SK-N-MC (cell line): Measurements from ENCODE around the gene INCENP.

Experiments used
- DNase-seq: peaks from one replicate; pipeline ENCODE4 v3.0.0-alpha.2; 2011; ENCODE audit warnings: low read depth, low spot score
- H3K27ac ChIP-seq: fragments of 200-600 bp; sonication (generic); 2 replicates; pipeline ENCODE4 v1.5.1; 2016; ENCODE audit warnings: mixed run types
- H3K36me3 ChIP-seq: fragments of 200-600 bp; sonication (generic); 2 replicates; pipeline ENCODE4 v1.6.1; 2017; ENCODE audit warnings: antibody characterized with exemption, low read length, mixed read lengths; ENCODE audit not compliant: insufficient read depth
- H3K4me3 ChIP-seq: fragments of 200-600 bp; sonication (generic); 2 replicates; pipeline ENCODE4 v1.5.1; 2016
- H3K9ac ChIP-seq: fragments of 200-600 bp; sonication (generic); 2 replicates; pipeline ENCODE4 v1.8.0; 2017; ENCODE audit warnings: mixed run types, mixed read lengths; ENCODE audit not compliant: insufficient read length
- H3K9me3 ChIP-seq: fragments of 200-600 bp; sonication (generic); 2 replicates; pipeline ENCODE4 v1.6.1; 2017; ENCODE audit warnings: low read depth, mild to moderate bottlenecking, antibody characterized with exemption, low read length, moderate library complexity, mixed read lengths
- EZH2 ChIP-seq: fragments of 200-600 bp; sonication (generic); IDR thresholded peaks from one replicate; pipeline ENCODE4 v1.6.1; 2017; ENCODE audit warnings: antibody characterized with exemption
- FOXP2 ChIP-seq: optimal IDR thresholded peaks from 2 replicates; pipeline ENCODE3; 2011; ENCODE audit warnings: mild to moderate bottlenecking, moderate library complexity; ENCODE audit not compliant: insufficient read depth; ENCODE audit errors: extremely low read length, control extremely low read depth
- POLR2AphosphoS5 ChIP-seq: IDR thresholded peaks from 2 replicates; pipeline ENCODE4 v1.6.1; 2012; ENCODE audit warnings: mild to moderate bottlenecking, low read depth, low read length, borderline replicate concordance

The INCENP gene

DNA sequence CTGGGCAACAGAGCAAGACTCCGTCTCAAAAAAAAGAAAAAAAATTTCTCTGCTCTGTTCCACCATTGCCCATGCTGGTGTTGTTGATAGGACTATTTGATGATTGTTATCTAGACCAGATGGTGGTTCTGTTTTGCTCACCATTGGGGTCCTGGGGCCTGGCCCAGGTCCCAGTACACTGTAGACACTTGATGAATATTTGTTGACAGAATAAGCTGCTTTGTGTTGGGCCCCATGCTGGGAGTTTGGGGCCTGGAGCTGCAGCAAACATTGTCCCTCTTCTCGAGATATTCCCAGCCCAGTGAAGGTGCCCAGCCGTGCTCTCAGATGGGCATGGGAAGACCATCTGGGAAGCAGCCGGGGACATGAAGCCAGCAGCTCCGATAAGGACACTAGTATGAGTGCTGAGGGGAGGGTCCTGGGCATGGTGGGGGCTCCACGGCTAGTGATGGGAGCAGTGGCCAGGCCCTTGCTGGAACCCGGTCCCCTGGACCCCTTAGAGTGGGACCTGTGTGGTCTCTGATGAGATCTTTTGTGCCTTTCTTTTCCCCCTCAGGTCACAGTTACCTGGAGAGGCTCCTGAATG, 13.6 kb downstream of the INCENP start:
- Histone ChIP-seq H3K27ac (no peak overlapping the region), H3K9me3 (no peaks in the 10 kb centered on the region), H3K36me3 (peaks cover 76% of the 10 kb centered on the region), H3K4me3 (no peak overlapping the region), H3K9ac (no peak overlapping the region)
- TF ChIP-seq FOXP2 (no peak), POLR2AphosphoS5 (no peak), EZH2 (no peak)
- DNase-seq: no peak

DNA sequence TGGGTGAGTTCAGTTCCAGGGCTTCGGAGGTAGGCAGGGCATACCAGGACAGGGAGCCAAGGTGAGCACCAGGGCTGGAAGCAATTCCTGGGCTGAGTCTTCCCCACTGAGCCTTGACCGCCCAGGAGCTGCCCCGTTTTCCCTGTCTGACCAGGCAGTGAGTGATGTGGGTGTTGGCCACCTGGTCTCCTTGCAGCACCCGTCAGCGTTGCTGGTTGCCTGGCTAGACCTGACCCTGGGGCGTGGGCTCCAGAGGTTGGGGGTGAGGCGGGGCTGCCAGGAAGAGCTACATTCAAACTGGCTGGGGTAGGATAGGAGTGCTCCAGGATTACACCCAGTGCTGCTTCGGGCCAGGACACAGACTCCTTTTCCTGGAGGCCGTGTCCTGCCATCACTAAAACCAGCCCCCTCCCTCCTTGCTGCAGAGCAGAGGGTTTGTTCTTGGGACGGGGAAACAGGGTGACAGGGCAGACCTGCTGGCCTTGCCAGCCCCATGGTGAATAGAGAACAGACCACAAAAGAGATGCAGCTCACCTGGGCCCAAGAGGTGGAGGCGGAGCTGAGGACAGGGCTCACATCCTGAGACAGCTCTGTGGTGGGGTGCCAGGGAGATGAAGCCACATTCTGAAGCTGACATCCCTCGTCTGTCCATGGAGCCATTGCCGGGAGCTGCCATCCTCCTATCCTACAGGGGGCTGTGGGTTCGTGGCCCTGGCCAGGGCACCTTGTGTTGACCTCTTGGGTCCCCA, 14.2 kb downstream of the INCENP start:
- TF ChIP-seq EZH2: no peak
- no peak for TF ChIP-seq FOXP2
- TF ChIP-seq POLR2AphosphoS5: no peak
- Histone ChIP-seq H3K36me3 (peaks cover 76% of the 10 kb centered on the region), H3K27ac (no peak overlapping the region), H3K9ac (no peak overlapping the region), H3K9me3 (no peaks in the 10 kb centered on the region), H3K4me3 (no peak overlapping the region)
- no peak for DNase-seq

DNA sequence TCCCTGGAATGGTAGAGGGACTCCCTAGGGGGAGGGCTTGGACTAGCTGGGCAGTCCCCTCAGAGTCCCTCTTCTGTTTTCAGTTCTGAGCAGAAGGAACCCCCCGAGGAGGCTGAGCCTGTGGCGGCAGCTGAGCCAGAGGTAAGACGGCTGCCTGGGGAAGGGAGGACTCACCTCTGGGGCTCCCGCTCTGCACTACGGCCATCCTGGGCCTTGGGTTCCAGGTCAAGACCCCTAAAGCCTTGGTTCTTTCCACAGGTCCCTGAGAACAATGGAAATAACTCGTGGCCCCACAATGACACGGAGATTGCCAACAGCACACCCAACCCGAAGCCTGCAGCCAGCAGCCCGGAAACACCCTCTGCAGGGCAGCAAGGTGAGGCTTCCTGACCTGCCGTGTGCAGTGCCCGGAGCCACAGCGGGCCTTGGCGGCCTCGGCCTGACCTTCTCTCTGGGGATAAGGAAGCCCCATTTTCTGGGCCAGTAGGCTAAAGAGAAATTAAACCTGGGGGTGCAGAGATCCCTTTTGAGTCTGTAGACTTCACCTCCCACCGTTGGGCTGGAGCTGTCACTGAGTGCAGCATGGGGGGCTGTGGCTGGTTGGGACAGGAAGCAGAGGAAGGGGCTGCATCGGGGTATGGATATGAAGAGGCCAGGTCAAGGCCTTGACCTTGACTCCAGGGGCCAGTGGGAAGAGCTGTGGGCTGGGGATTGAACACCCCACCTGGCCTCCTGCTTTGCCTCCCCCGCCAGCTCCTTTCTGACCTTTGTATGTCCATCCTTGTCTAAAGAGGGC, 15.0 kb downstream of the INCENP start:
- no peak for DNase-seq
- TF ChIP-seq FOXP2: no peak
- no peak for TF ChIP-seq POLR2AphosphoS5
- TF ChIP-seq EZH2: no peak
- Histone ChIP-seq H3K9me3 (no peaks in the 10 kb centered on the region), H3K36me3 (peaks cover 75% of the 10 kb centered on the region), H3K4me3 (no peak overlapping the region), H3K9ac (no peak overlapping the region), H3K27ac (no peak overlapping the region)

GRCh38 chr11:62139526-62140303, 15.9 kb downstream of the INCENP start:
- no peak overlapping the region for H3K4me3 ChIP-seq
- peaks cover 76% of the 10 kb centered on the region for H3K36me3 ChIP-seq
- H3K27ac ChIP-seq: no peak overlapping the region
- H3K9me3 ChIP-seq: no peaks in the 10 kb centered on the region
- no peak for DNase-seq
- no peak overlapping the region for H3K9ac ChIP-seq
- TF ChIP-seq POLR2AphosphoS5 (no peak), EZH2 (no peak), FOXP2 (no peak)

DNA sequence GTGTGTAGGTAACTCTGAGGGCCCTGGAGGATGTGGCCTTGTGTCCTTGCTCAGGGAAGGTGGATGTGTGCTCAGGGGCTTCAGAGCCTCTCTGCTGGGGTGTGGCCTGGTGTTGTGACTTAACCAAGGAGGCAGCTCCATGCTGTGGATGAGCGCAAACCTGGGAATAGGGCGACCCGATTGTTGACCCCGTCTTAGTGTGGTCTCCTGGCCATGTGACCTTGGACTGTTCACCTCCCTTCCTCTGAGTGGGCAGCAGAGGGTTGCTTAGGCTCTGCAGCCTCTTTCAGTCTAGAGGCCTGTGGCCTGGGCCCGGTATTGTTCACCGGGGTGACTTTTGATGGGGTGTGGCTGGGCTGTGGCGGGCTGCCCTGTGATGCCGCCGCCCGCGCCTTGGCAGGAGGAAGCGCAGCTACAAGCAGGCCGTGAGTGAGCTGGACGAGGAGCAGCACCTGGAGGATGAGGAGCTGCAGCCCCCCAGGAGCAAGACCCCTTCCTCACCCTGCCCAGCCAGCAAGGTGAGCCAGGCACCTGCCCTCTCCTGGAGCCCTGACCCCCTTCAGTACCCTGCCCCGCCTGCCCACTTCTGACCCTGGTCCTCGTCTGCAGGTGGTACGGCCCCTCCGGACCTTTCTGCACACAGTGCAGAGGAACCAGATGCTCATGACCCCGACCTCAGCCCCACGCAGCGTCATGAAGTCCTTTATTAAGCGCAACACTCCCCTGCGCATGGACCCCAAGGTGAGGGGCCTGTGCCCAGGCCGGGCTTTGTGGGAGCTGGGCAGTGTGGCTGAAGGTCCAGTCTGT, 16.7 kb downstream of the INCENP start:
- Histone ChIP-seq H3K36me3 (peaks cover 79% of the 10 kb centered on the region), H3K9ac (no peak overlapping the region), H3K9me3 (no peaks in the 10 kb centered on the region), H3K27ac (no peak overlapping the region), H3K4me3 (no peak overlapping the region)
- TF ChIP-seq POLR2AphosphoS5 (no peak), FOXP2 (no peak), EZH2 (no peak)
- DNase-seq: no peak

- Histone ChIP-seq H3K9ac (no peak overlapping the region), H3K36me3 (peaks cover 87% of the 10 kb centered on the region), H3K27ac (no peak overlapping the region), H3K4me3 (no peak overlapping the region), H3K9me3 (no peaks in the 10 kb centered on the region)
- no peak for DNase-seq
- TF ChIP-seq EZH2: no peak
- TF ChIP-seq FOXP2: no peak
- TF ChIP-seq POLR2AphosphoS5: no peak
Measured at GRCh38 chr11:62141111-62142042, 17.6 kb downstream of the INCENP start.

DNA sequence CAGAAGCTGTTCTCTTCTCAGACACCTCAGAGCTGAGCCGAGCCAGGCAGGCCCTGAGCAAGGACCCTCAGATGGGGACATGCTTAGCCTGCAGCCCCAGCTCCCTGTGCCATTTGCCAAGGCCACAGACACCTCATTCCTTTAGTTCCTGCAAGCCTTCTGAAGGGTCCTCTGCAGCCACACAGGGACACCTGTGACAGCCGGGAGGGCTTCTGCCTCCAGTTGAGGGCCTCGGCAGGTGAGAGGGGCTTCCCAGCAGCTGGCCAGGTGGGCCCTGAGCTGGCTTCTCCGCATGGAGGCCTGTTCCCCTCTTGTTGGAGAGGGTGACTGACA, 18.2 kb downstream of the INCENP start:
- TF ChIP-seq FOXP2 (no peak), POLR2AphosphoS5 (no peak), EZH2 (no peak)
- DNase-seq: no peak
- H3K9ac ChIP-seq: no peak overlapping the region
- H3K9me3 ChIP-seq: no peaks in the 10 kb centered on the region
- no peak overlapping the region for H3K4me3 ChIP-seq
- peaks cover 93% of the 10 kb centered on the region for H3K36me3 ChIP-seq
- H3K27ac ChIP-seq: no peak overlapping the region

DNA sequence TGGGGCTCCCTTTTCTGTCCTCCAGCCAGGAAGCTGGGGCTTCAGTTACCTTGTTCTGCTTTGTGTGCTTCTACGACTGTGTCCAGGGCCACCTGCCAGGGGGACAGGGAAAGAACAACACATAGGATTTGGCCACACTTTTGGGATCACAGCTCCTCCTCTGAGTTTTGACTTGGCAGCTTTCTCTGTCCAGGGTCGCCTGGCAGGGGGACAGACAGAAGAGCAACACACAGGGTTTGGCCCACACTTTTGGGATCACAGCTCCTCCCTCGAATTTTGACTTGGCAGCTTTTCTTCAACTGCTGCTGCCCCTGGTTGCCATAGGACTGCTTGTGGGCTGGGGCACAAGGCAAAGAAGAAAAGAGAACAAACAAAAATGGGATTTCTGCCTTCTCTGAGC, 19.1 kb downstream of the INCENP start:
- peaks cover 93% of the 10 kb centered on the region for H3K36me3 ChIP-seq

More for the DNA sequence above, 19.1 kb downstream of the INCENP start:
- TF ChIP-seq POLR2AphosphoS5 (no peak), EZH2 (no peak), FOXP2 (no peak)
- no peak overlapping the region for H3K9ac ChIP-seq
- H3K9me3 ChIP-seq: no peaks in the 10 kb centered on the region
- H3K27ac ChIP-seq: no peak overlapping the region
- DNase-seq: no peak
- H3K4me3 ChIP-seq: no peak overlapping the region
